ENCODE data around the gene IGSF1.
"Not testable (repeated sequence)": the region's sequence is repeated elsewhere in the genome, so short reads cannot be mapped to it uniquely, and the experiment has no call there.

IGSF1 gene

GRCh38 chrX:131271826-131272225, 17.3 kb downstream of the IGSF1 start:
- DNase-seq (ENCODE audit: low spot score): no peak

GRCh38 chrX:131271274-131271673, 17.8 kb downstream of the IGSF1 start:
- DNase-seq (ENCODE audit: low spot score): no peak

- DNase-seq (ENCODE audit: low spot score): no peak
Observed at GRCh38 chrX:131270080-131270479, 19.0 kb downstream of the IGSF1 start.

- no peak for DNase-seq (ENCODE audit: low spot score)
Observed at GRCh38 chrX:131264665-131265064, 24.4 kb downstream of the IGSF1 start.

- DNase-seq (ENCODE audit: low spot score): no peak
Observed at GRCh38 chrX:131264053-131264452, 25.1 kb downstream of the IGSF1 start.

- DNase-seq (ENCODE audit: low spot score): peak; percentile 27
Observed at GRCh38 chrX:131262738-131263679, 26.1 kb downstream of the IGSF1 start.

GRCh38 chrX:131262200-131262599, 26.9 kb downstream of the IGSF1 start:
- no peak for DNase-seq (ENCODE audit: low spot score)

- DNase-seq (ENCODE audit: low spot score): no peak
Observed at GRCh38 chrX:131257367-131257766, 31.7 kb downstream of the IGSF1 start.

- DNase-seq (ENCODE audit: low spot score): not testable (repeated sequence)
Observed at GRCh38 chrX:131250984-131251738, 37.9 kb downstream of the IGSF1 start.

- DNase-seq (ENCODE audit: low spot score): no peak
Observed at GRCh38 chrX:131239057-131239456, 50.0 kb downstream of the IGSF1 start.

- DNase-seq (ENCODE audit: low spot score): no peak
Observed at GRCh38 chrX:131237363-131237762, 51.7 kb downstream of the IGSF1 start.

- DNase-seq (ENCODE audit: low spot score): no peak
Observed at GRCh38 chrX:131235768-131236545, 53.1 kb downstream of the IGSF1 start.

- no peak for DNase-seq (ENCODE audit: low spot score)
Observed at GRCh38 chrX:131227608-131228007, 61.5 kb downstream of the IGSF1 start.

- no peak for DNase-seq (ENCODE audit: low spot score)
Observed at GRCh38 chrX:131226591-131226990, 62.5 kb downstream of the IGSF1 start.

- DNase-seq (ENCODE audit: low spot score): no peak
Observed at GRCh38 chrX:131225078-131225477, 64.0 kb downstream of the IGSF1 start.

All from iPS-NIHi11 (cell line).